B cell (primary cell): ENCODE results near the gene HDLBP. TPM values are rescaled to one million over a fixed set of nuclear protein-coding genes. Genes with fewer than 3 reads are reported as not detected.

Source experiments
- ATAC-seq: fragments of 200-7000 bp; cut with Tn5 transposase; one replicate; pipeline ENCODE4 v1.10.0; 2021; ENCODE audit warnings: low read depth, mild to moderate bottlenecking, moderate number of reproducible peaks, moderate library complexity
- CTCF ChIA-PET: fragments of 350-600 bp; sonication (Branson Sonifier 250); formaldehyde crosslinking; loops from one replicate; lab custom pipeline; 2021; ENCODE audit warnings: antibody characterized with exemption, inconsistent platforms; lab: Charles Lee
- POLR2A ChIA-PET: fragments of 350-600 bp; sonication (Branson Sonifier 250); formaldehyde crosslinking; loops from one replicate; lab custom pipeline; 2021; ENCODE audit warnings: antibody characterized with exemption; lab: Charles Lee
- DNase-seq: peaks from one replicate; pipeline ENCODE4 v3.0.0; 2013
- H2AFZ ChIP-seq: 2 replicates; pipeline ENCODE4 v1.6.1; 2012; ENCODE audit warnings: mild to moderate bottlenecking, low read depth, low read length; ENCODE audit not compliant: insufficient read depth, poor library complexity, severe bottlenecking
- H3K27ac ChIP-seq, 2 donors: 1 replicate in 1 of 2; 2 replicates in 1 of 2; pipeline ENCODE4 v1.5.1; 2012 to 2013; ENCODE audit warnings: low read length in 2 of 2, mild to moderate bottlenecking in 2 of 2, moderate library complexity in 1 of 2
- H3K27me3 ChIP-seq, 4 experiments: fragments of 200-600 bp in 1 of 4; sonication (generic) in 1 of 4; replicated peaks in 1 of 4; 1 replicate in 2 of 4; 2 replicates in 2 of 4; pipeline versions ENCODE4 v1.6.1 to v1.7.0; 2013 to 2016; ENCODE audit warnings: low read length in 3 of 4, mild to moderate bottlenecking in 2 of 4, mixed read lengths in 1 of 4, moderate library complexity in 1 of 4; ENCODE audit not compliant: insufficient read depth in 4 of 4, control insufficient read depth in 3 of 4; ENCODE audit errors: control extremely low read depth in 1 of 4
- H3K36me3 ChIP-seq, 2 experiments: replicated peaks in 1 of 2; 1 replicate in 1 of 2; 2 replicates in 1 of 2; pipeline versions ENCODE4 v1.6.1 to v1.7.1; 2013; ENCODE audit warnings: low read length in 1 of 2; ENCODE audit not compliant: insufficient read depth in 2 of 2, control insufficient read depth in 1 of 2; ENCODE audit errors: control extremely low read depth in 1 of 2, extremely low read depth in 1 of 2
- H3K4me1 ChIP-seq, 2 donors: fragments of 200-600 bp in 1 of 2; sonication (generic) in 1 of 2; 1 replicate in 1 of 2; 2 replicates in 1 of 2; pipeline versions ENCODE4 v1.5.1 to v1.6.1; 2013 to 2017; ENCODE audit warnings: low read length in 2 of 2; ENCODE audit not compliant: control insufficient read depth in 2 of 2, insufficient read depth in 2 of 2
- H3K4me2 ChIP-seq: replicated peaks from 2 replicates; pipeline ENCODE3; 2012; ENCODE audit warnings: mild to moderate bottlenecking, low read depth, low read length; ENCODE audit not compliant: poor library complexity, severe bottlenecking
- H3K4me3 ChIP-seq, 5 experiments: fragments of 200-600 bp in 1 of 5; sonication (generic) in 1 of 5; 1 replicate in 3 of 5; 2 replicates in 2 of 5; pipeline versions ENCODE4 v1.5.1 to v1.7.0; 2011 to 2016; ENCODE audit warnings: low read length in 4 of 5, mild to moderate bottlenecking in 4 of 5, low read depth in 2 of 5, control low read depth in 1 of 5, moderate library complexity in 1 of 5; ENCODE audit not compliant: insufficient read depth in 1 of 5; ENCODE audit errors: control extremely low read depth in 1 of 5, extremely low read depth in 1 of 5
- H3K79me2 ChIP-seq: fragments of 200-600 bp; sonication (generic); one replicate; pipeline ENCODE4 v1.6.0; 2016; ENCODE audit warnings: low read length; ENCODE audit not compliant: control insufficient read depth, insufficient read depth
- H3K9ac ChIP-seq: fragments of 200-600 bp; sonication (generic); 2 replicates; pipeline ENCODE4 v1.6.1; 2017; ENCODE audit warnings: mild to moderate bottlenecking, low read length, moderate library complexity
- H3K9me3 ChIP-seq, 3 donors: one replicate each; pipeline versions ENCODE4 v1.6.1 to v1.7.1; 2013; ENCODE audit warnings: low read length in 2 of 3; ENCODE audit not compliant: control insufficient read depth in 2 of 3, insufficient read depth in 1 of 3; ENCODE audit errors: control extremely low read depth in 1 of 3
- H4K20me1 ChIP-seq: 2 replicates; pipeline ENCODE4 v1.6.0; 2012; ENCODE audit warnings: mild to moderate bottlenecking, low read length; ENCODE audit not compliant: insufficient read depth, control insufficient read depth, poor library complexity, severe bottlenecking
- H3K27ac Mint-ChIP-seq: one replicate; pipeline ENCODE4 v1.8.0; 2021; ENCODE audit warnings: mixed read lengths
- H3K27me3 Mint-ChIP-seq: one replicate; pipeline ENCODE4 v1.8.0; 2021; ENCODE audit warnings: mixed read lengths
- H3K4me1 Mint-ChIP-seq: one replicate; pipeline ENCODE4 v1.8.0; 2021; ENCODE audit warnings: mixed read lengths
- H3K4me3 Mint-ChIP-seq: one replicate; pipeline ENCODE4 v1.8.0; 2021; ENCODE audit warnings: mixed read lengths
- H3K9me3 Mint-ChIP-seq: one replicate; pipeline ENCODE4 v1.8.0; 2022; ENCODE audit warnings: mixed read lengths; ENCODE audit not compliant: insufficient read depth
- CTCF ChIP-seq: fragments of 200-600 bp; IDR thresholded peaks from one replicate; pipeline ENCODE4 v1.8.0; 2022; ENCODE audit warnings: antibody characterized with exemption, mild to moderate bottlenecking
- EZH2 ChIP-seq: IDR thresholded peaks from 2 replicates; pipeline ENCODE4 v1.6.1; 2012; ENCODE audit warnings: borderline replicate concordance, low read depth, mild to moderate bottlenecking, moderate library complexity, low read length; ENCODE audit not compliant: insufficient read depth, poor library complexity, severe bottlenecking
- WGBS: methylation state at CpG from one replicate; pipeline ENCODE4 v1.1.5; 2013; ENCODE audit warnings: missing lambda C conversion rate; ENCODE audit not compliant: insufficient coverage; 5-methylcytosine and 5-hydroxymethylcytosine counted together
- intact Hi-C: fragments of 100-400 bp; cut with micrococcal nuclease; formaldehyde crosslinking; loops from one replicate; pipeline ENCODE4 v1.10.0; 2022
- polyA plus RNA-seq: library from polyadenylated mRNA; depleted of rRNA; stranded (reverse); fragments of >200 nt; gene quantifications from 2 replicates; pipeline ENCODE4 v1.2.3, GENCODE V29; 2012
- total RNA-seq, 2 donors: library from RNA; stranded (reverse); fragments of 120-200 nt in 1 of 2; gene quantifications; 1 replicate in 1 of 2; 2 replicates in 1 of 2; pipeline versions ENCODE4 v1.2.3 to v1.2.4, GENCODE V29; 2013 to 2022

The HDLBP gene
- total and polyA plus RNA-seq, 2 donors (not counting 1 experiment from before 2014, with no cell fraction given), result 55.1 to 127 TPM

GRCh38 chr2:241359481-241360045 lies 44.1 kb upstream of the HDLBP start:
- DNase-seq (no peak), ATAC-seq (no peak)
- Mint-ChIP-seq H3K4me3 (peak overlapping the region; percentile 78), H3K27ac (peak overlapping the region; percentile 92), H3K4me1 (peaks cover 61% of the 10 kb centered on the region), H3K9me3 (no peaks in the 10 kb centered on the region), H3K27me3 (no peaks in the 10 kb centered on the region)
- peaks cover 36 to 43% of the 10 kb centered on the region in 2 donors for H3K4me1 ChIP-seq
- peak overlapping the region; percentile 92 for H3K4me2 ChIP-seq
- H2AFZ ChIP-seq, result no peak overlapping the region
- H3K36me3 ChIP-seq, result peaks cover 0 to 9% of the 10 kb centered on the region in 2 experiments
- H3K27ac ChIP-seq, result no peak overlapping the region
- H4K20me1 ChIP-seq, result peaks cover 23% of the 10 kb centered on the region
- TF ChIP-seq CTCF (no peak), EZH2 (no peak)
- H3K9ac ChIP-seq, result no peak overlapping the region
- H3K79me2 ChIP-seq, result peaks cover 81% of the 10 kb centered on the region
- H3K9me3 ChIP-seq, result peaks cover 0 to 5% (median 0%) of the 10 kb centered on the region in 3 donors
- H3K27me3 ChIP-seq, result no peaks in the 10 kb centered on the region
- POLR2A ChIA-PET, result interaction anchor here (0.6 to 0.8 kb wide), 2 partner anchors 45 to 209 kb away, joined by 3 read pairs; partner anchors contain the start of genes HDLBP and PPP1R7
- CTCF ChIA-PET, result interaction anchor here (0.7 to 3.7 kb wide), 6 partner anchors 13 to 258 kb away, joined by 3 to 22 read pairs (median 4); no protein-coding TSS in a partner anchor
- intact Hi-C loops, result loop anchor here (2.0 to 5.0 kb wide), 4 partner anchors 33 to 797 kb away; partner anchors contain the start of genes DTYMK, DUSP28 and PPP1R7
- WGBS, result 98% methylated on average over 4 of the region's 7 CpGs
- H3K4me3 ChIP-seq, result no peak overlapping the region

- H3K9me3 Mint-ChIP-seq, result no peaks in the 10 kb centered on the region
- peak overlapping the region; percentile 57 to 82 for H3K27ac ChIP-seq
- H3K9ac ChIP-seq, result peak overlapping the region; percentile 43
- ChIA-PET CTCF (interaction anchor here (1.0 to 3.7 kb wide), 5 partner anchors 10 to 281 kb away, joined by 4 to 22 read pairs (median 6); partner anchors contain the start of genes HDLBP and SEPTIN2), POLR2A (interaction anchor here (1.8 kb wide), 1 partner anchor 43 kb away, joined by 16 read pairs; the partner anchor contains the start of genes HDLBP and SEPTIN2)
- H4K20me1 ChIP-seq, result peaks cover 16% of the 10 kb centered on the region
- peaks cover 33 to 41% of the 10 kb centered on the region in 2 donors for H3K4me1 ChIP-seq
- H3K79me2 ChIP-seq, result peaks cover 70% of the 10 kb centered on the region
- ATAC-seq (peak; percentile 29), DNase-seq (peak; percentile 85)
- TF ChIP-seq EZH2 (no peak), CTCF (no peak)
- WGBS, result 50% methylated on average over 2 of the region's 5 CpGs
- no peaks in the 10 kb centered on the region for H3K27me3 ChIP-seq
- H3K27me3 Mint-ChIP-seq, result no peaks in the 10 kb centered on the region
- H3K4me3 ChIP-seq, result peak overlapping the region in 4 of 5 experiments; percentile 11 to 79 (median 30)
- H3K4me3 Mint-ChIP-seq, result peak overlapping the region; percentile 78
- H3K4me2 ChIP-seq, result peak overlapping the region; percentile 92
- H3K9me3 ChIP-seq, result peaks cover 0 to 5% (median 0%) of the 10 kb centered on the region in 3 donors
- intact Hi-C loops, result loop anchor here (1.0 to 5.0 kb wide), 6 partner anchors 16 to 796 kb away; partner anchors contain the start of genes D2HGDH, DTYMK, DUSP28 and PPP1R7
- H3K4me1 Mint-ChIP-seq, result peaks cover 51% of the 10 kb centered on the region
- H2AFZ ChIP-seq, result peak overlapping the region; percentile 6
- peak overlapping the region; percentile 92 for H3K27ac Mint-ChIP-seq
- H3K36me3 ChIP-seq, result no peaks in the 10 kb centered on the region
Measured at GRCh38 chr2:241358470-241358869, 43.0 kb upstream of the HDLBP start.
